Measurements from ENCODE around the gene HNRNPA3.

Gene HNRNPA3

GRCh38 chr2:177255227-177255601 is 42.6 kb downstream of the HNRNPA3 start:
- no peak overlapping the region for H3K4me3 ChIP-seq (ENCODE audit: control insufficient read depth, low read depth, low read length)
- DNase-seq (ENCODE audit: low read depth): no peak
- TF ChIP-seq CTCF (IDR thresholded peaks at IDR 0.05; ENCODE audit: control insufficient read depth, insufficient read depth, low read depth, low read length, missing control alignments): no peak

- no peak overlapping the region for H3K4me3 ChIP-seq (ENCODE audit: control insufficient read depth, low read depth, low read length)
- no peak for DNase-seq (ENCODE audit: low read depth)
- no peak for TF ChIP-seq CTCF (IDR thresholded peaks at IDR 0.05; ENCODE audit: control insufficient read depth, insufficient read depth, low read depth, low read length, missing control alignments)
Measured at GRCh38 chr2:177256026-177256425, 43.4 kb downstream of the HNRNPA3 start.

- no peak overlapping the region for H3K4me3 ChIP-seq (ENCODE audit: control insufficient read depth, low read depth, low read length)
- no peak for DNase-seq (ENCODE audit: low read depth)
- TF ChIP-seq CTCF (IDR thresholded peaks at IDR 0.05; ENCODE audit: control insufficient read depth, insufficient read depth, low read depth, low read length, missing control alignments): no peak
Measured at GRCh38 chr2:177256695-177257094, 44.1 kb downstream of the HNRNPA3 start.

- TF ChIP-seq CTCF (IDR thresholded peaks at IDR 0.05; ENCODE audit: control insufficient read depth, insufficient read depth, low read depth, low read length, missing control alignments): no peak
- no peak overlapping the region for H3K4me3 ChIP-seq (ENCODE audit: control insufficient read depth, low read depth, low read length)
- no peak for DNase-seq (ENCODE audit: low read depth)
Measured at GRCh38 chr2:177257471-177257870, 44.9 kb downstream of the HNRNPA3 start.

- DNase-seq (ENCODE audit: low read depth): no peak
- TF ChIP-seq CTCF (IDR thresholded peaks at IDR 0.05; ENCODE audit: control insufficient read depth, insufficient read depth, low read depth, low read length, missing control alignments): no peak
- H3K4me3 ChIP-seq (ENCODE audit: control insufficient read depth, low read depth, low read length): no peak overlapping the region
Measured at GRCh38 chr2:177258059-177258458, 45.5 kb downstream of the HNRNPA3 start.

GRCh38 chr2:177260379-177260778 is 47.8 kb downstream of the HNRNPA3 start:
- no peak for TF ChIP-seq CTCF (IDR thresholded peaks at IDR 0.05; ENCODE audit: control insufficient read depth, insufficient read depth, low read depth, low read length, missing control alignments)

More at GRCh38 chr2:177260379-177260778, 47.8 kb downstream of the HNRNPA3 start:
- no peak for DNase-seq (ENCODE audit: low read depth)
- H3K4me3 ChIP-seq (ENCODE audit: control insufficient read depth, low read depth, low read length): no peak overlapping the region; the same call in 1 of the 2 replicates
